Astrocyte (in vitro differentiated cells and primary cell): ENCODE data around the gene TAS2R13. TPM values are rescaled to one million over a fixed set of nuclear protein-coding genes. Genes with fewer than 3 reads are reported as not detected.

Source experiments
- DNase-seq: peaks from one replicate; pipeline ENCODE4 v3.0.0-alpha.2; 2010; ENCODE audit warnings: low read depth
- FAIRE-seq: peaks from 2 replicates; lab custom pipeline; 2011; peaks lifted over from hg19 to GRCh38; lab: Jason Lieb, UNC
- H2AFZ ChIP-seq: 2 replicates; pipeline ENCODE4 v1.6.0; 2012; ENCODE audit warnings: low read depth, low read length, inconsistent platforms
- H3K27ac ChIP-seq: 2 replicates; pipeline ENCODE4 v1.5.1; 2011; ENCODE audit warnings: low read depth, low read length, inconsistent platforms
- H3K27me3 ChIP-seq: 2 replicates; pipeline ENCODE4 v1.6.0; 2011; ENCODE audit warnings: low read length, inconsistent platforms; ENCODE audit not compliant: insufficient read depth
- H3K36me3 ChIP-seq: 2 replicates; pipeline ENCODE4 v1.5.1; 2011; ENCODE audit warnings: low read length, inconsistent platforms; ENCODE audit not compliant: insufficient read depth
- H3K4me1 ChIP-seq: 2 replicates; pipeline ENCODE4 v1.5.1; 2011; ENCODE audit warnings: low read length, inconsistent platforms; ENCODE audit not compliant: insufficient read depth
- H3K4me2 ChIP-seq: 2 replicates; pipeline ENCODE4 v1.6.0; 2012; ENCODE audit warnings: low read length, inconsistent platforms
- H3K4me3 ChIP-seq: 2 replicates; pipeline ENCODE4 v1.5.1; 2011; ENCODE audit warnings: low read depth, mild to moderate bottlenecking, low read length, inconsistent platforms; ENCODE audit not compliant: insufficient read depth
- H3K79me2 ChIP-seq: 2 replicates; pipeline ENCODE4 v1.6.0; 2012; ENCODE audit warnings: mild to moderate bottlenecking, low read length, inconsistent platforms; ENCODE audit not compliant: insufficient read depth
- H3K9ac ChIP-seq: 2 replicates; pipeline ENCODE4 v1.6.0; 2012; ENCODE audit warnings: mild to moderate bottlenecking, low read length, inconsistent platforms
- H3K9me3 ChIP-seq: 2 replicates; pipeline ENCODE4 v1.5.1; 2012; ENCODE audit warnings: low read depth, mild to moderate bottlenecking, low read length, inconsistent platforms; ENCODE audit not compliant: insufficient read depth
- H4K20me1 ChIP-seq: 2 replicates; pipeline ENCODE4 v1.6.0; 2012; ENCODE audit warnings: low read length, inconsistent platforms; ENCODE audit not compliant: insufficient read depth
- H3K27ac Mint-ChIP-seq: one replicate; pipeline ENCODE4 v1.8.0; 2021; ENCODE audit warnings: mild to moderate bottlenecking, mixed read lengths; ENCODE audit not compliant: unreplicated experiment
- H3K27me3 Mint-ChIP-seq: one replicate; pipeline ENCODE4 v1.8.0; 2021; ENCODE audit warnings: low read depth, mixed read lengths; ENCODE audit not compliant: unreplicated experiment
- H3K36me3 Mint-ChIP-seq: one replicate; pipeline ENCODE4 v1.8.0; 2021; ENCODE audit warnings: low read depth, mixed read lengths; ENCODE audit not compliant: unreplicated experiment
- H3K4me1 Mint-ChIP-seq: one replicate; pipeline ENCODE4 v1.8.0; 2021; ENCODE audit warnings: low read depth, mixed read lengths; ENCODE audit not compliant: unreplicated experiment
- H3K4me3 Mint-ChIP-seq: one replicate; pipeline ENCODE4 v1.8.0; 2021; ENCODE audit warnings: mild to moderate bottlenecking, moderate library complexity, mixed read lengths; ENCODE audit not compliant: unreplicated experiment
- H3K9me3 Mint-ChIP-seq: one replicate; pipeline ENCODE4 v1.8.0; 2021; ENCODE audit warnings: mild to moderate bottlenecking, mixed read lengths; ENCODE audit not compliant: unreplicated experiment
- CTCF ChIP-seq: IDR thresholded peaks from 2 replicates; pipeline ENCODE4 v1.5.1; 2011; ENCODE audit warnings: low read depth, mild to moderate bottlenecking, inconsistent platforms, low read length, moderate library complexity; ENCODE audit not compliant: insufficient read depth
- EZH2 ChIP-seq: IDR thresholded peaks from 2 replicates; pipeline ENCODE4 v1.6.1; 2012; ENCODE audit warnings: mild to moderate bottlenecking, low read length, inconsistent platforms; ENCODE audit not compliant: insufficient read depth
- total RNA-seq: library from RNA; stranded (reverse); gene quantifications from 2 replicates; pipeline ENCODE4 v1.2.1, GENCODE V29; 2021

The TAS2R13 gene
- total RNA-seq, 1 donor from 2014 or later: 0.43 TPM

GRCh38 chr12:10863512-10864218, 45.7 kb downstream of the TAS2R13 start:
- peaks cover 5% of the 10 kb centered on the region for H3K9me3 Mint-ChIP-seq
- H3K4me1 Mint-ChIP-seq: no peaks in the 10 kb centered on the region
- no peak overlapping the region for H3K4me3 ChIP-seq
- no peaks in the 10 kb centered on the region for H3K4me1 ChIP-seq
- H3K27me3 ChIP-seq: no peaks in the 10 kb centered on the region
- no peaks in the 10 kb centered on the region for H4K20me1 ChIP-seq
- no peak for FAIRE-seq
- H3K27ac ChIP-seq: no peak overlapping the region
- no peaks in the 10 kb centered on the region for H3K79me2 ChIP-seq
- no peaks in the 10 kb centered on the region for H3K27me3 Mint-ChIP-seq
- DNase-seq: no peak
- H3K9ac ChIP-seq: no peak overlapping the region
- no peaks in the 10 kb centered on the region for H3K9me3 ChIP-seq
- TF ChIP-seq CTCF (no peak), EZH2 (no peak)
- no peak overlapping the region for H2AFZ ChIP-seq
- H3K36me3 Mint-ChIP-seq: peaks cover 6% of the 10 kb centered on the region
- no peak overlapping the region for H3K4me3 Mint-ChIP-seq
- no peak overlapping the region for H3K27ac Mint-ChIP-seq
- H3K36me3 ChIP-seq: no peaks in the 10 kb centered on the region
- no peak overlapping the region for H3K4me2 ChIP-seq

GRCh38 chr12:10861366-10861765, 48.0 kb downstream of the TAS2R13 start:
- H3K9me3 Mint-ChIP-seq: peaks cover 18% of the 10 kb centered on the region
- no peaks in the 10 kb centered on the region for H3K27me3 Mint-ChIP-seq
- no peak for TF ChIP-seq EZH2
- TF ChIP-seq CTCF: no peak
- Histone ChIP-seq H3K4me3 (no peak overlapping the region), H4K20me1 (no peaks in the 10 kb centered on the region), H2AFZ (no peak overlapping the region), H3K36me3 (no peaks in the 10 kb centered on the region), H3K9me3 (peaks cover 1% of the 10 kb centered on the region), H3K4me2 (no peak overlapping the region), H3K9ac (no peak overlapping the region), H3K27me3 (no peaks in the 10 kb centered on the region), H3K27ac (no peak overlapping the region), H3K4me1 (no peaks in the 10 kb centered on the region), H3K79me2 (no peaks in the 10 kb centered on the region)
- H3K4me3 Mint-ChIP-seq: no peak overlapping the region
- FAIRE-seq: no peak
- no peaks in the 10 kb centered on the region for H3K4me1 Mint-ChIP-seq
- peak; percentile 7 for DNase-seq
- peaks cover 20% of the 10 kb centered on the region for H3K36me3 Mint-ChIP-seq
- H3K27ac Mint-ChIP-seq: no peak overlapping the region

Other genes with a start within 250 kb of the TAS2R13 start
- gene STYK1, start 235.5 kb downstream of the TAS2R13 start, total RNA-seq: 1.6 and 2.9 TPM in 2 replicates
- gene YBX3, start 186.2 kb downstream of the TAS2R13 start, total RNA-seq: 452 and 527 TPM in 2 replicates
- not detected in 2 replicates for gene TAS2R7, start 106.9 kb downstream of the TAS2R13 start, total RNA-seq
- not detected in 2 replicates for gene TAS2R8, start 102.3 kb downstream of the TAS2R13 start, total RNA-seq
- not detected in 2 replicates for gene TAS2R9, start 99.4 kb downstream of the TAS2R13 start, total RNA-seq
- gene TAS2R10, start 83.2 kb downstream of the TAS2R13 start, total RNA-seq: 0.27 and 0.29 TPM in 2 replicates
- gene PRR4, start 60.1 kb downstream of the TAS2R13 start, total RNA-seq: 1.1 and 2.2 TPM in 2 replicates
- 7.9 and 10.6 TPM in 2 replicates for gene PRH1, start 25.3 kb downstream of the TAS2R13 start, total RNA-seq
- not detected in 2 replicates for gene PRH2, start 19.7 kb upstream of the TAS2R13 start, total RNA-seq
- gene TAS2R14, start 29.7 kb upstream of the TAS2R13 start, total RNA-seq: 1.7 and 2.0 TPM in 2 replicates
- 0.60 and 1.2 TPM in 2 replicates for gene TAS2R50, start 77.3 kb upstream of the TAS2R13 start, total RNA-seq
- gene TAS2R20, start 88.7 kb upstream of the TAS2R13 start, total RNA-seq: 0.57 and 0.99 TPM in 2 replicates
- gene TAS2R19, start 113.1 kb upstream of the TAS2R13 start, total RNA-seq: 2.2 and 3.1 TPM in 2 replicates
- 2.2 TPM in 2 replicates for gene TAS2R31, start 121.8 kb upstream of the TAS2R13 start, total RNA-seq
- gene TAS2R46, start 152.7 kb upstream of the TAS2R13 start, total RNA-seq: 0.57 and 0.96 TPM in 2 replicates
- gene TAS2R43, start 182.8 kb upstream of the TAS2R13 start, total RNA-seq: 0.52 and 0.58 TPM in 2 replicates
- gene TAS2R30, start 225.1 kb upstream of the TAS2R13 start, total RNA-seq: 1.3 and 1.7 TPM in 2 replicates